BJ (cell line): ENCODE measurements around the gene NAPA. TPM values are rescaled to one million over a fixed set of nuclear protein-coding genes. Genes with fewer than 3 reads are reported as not detected.

Experiments
- CTCF ChIA-PET: fragments of 350-600 bp; formaldehyde crosslinking; extraction: SDS; loops from one replicate; lab custom pipeline; 2021; ENCODE audit warnings: antibody characterized with exemption, inconsistent platforms; lab: Yijun Ruan, JAX
- POLR2A ChIA-PET: fragments of 300-600 bp; sonication (Branson Sonifier 250); formaldehyde crosslinking; extraction: SDS; loops from one replicate; lab custom pipeline; 2021; ENCODE audit warnings: antibody characterized with exemption; lab: Charles Lee
- DNase-seq: peaks from one replicate; pipeline ENCODE4 v3.0.0-alpha.2; 2011; ENCODE audit warnings: low read depth
- H3K27me3 ChIP-seq: 2 replicates; pipeline ENCODE4 v1.6.0; 2011; ENCODE audit warnings: low read length; ENCODE audit not compliant: control insufficient read depth, insufficient read depth
- H3K36me3 ChIP-seq: 2 replicates; pipeline ENCODE4 v1.5.1; 2011; ENCODE audit warnings: low read length; ENCODE audit not compliant: control insufficient read depth, insufficient read depth
- H3K4me3 ChIP-seq: 2 replicates; pipeline ENCODE4 v1.5.1; 2011; ENCODE audit warnings: low read depth, mild to moderate bottlenecking, control low read depth, low read length
- polyA plus RNA-seq: library from polyadenylated mRNA; depleted of rRNA; stranded (reverse); fragments of >200 nt; gene quantifications from 2 replicates; pipeline ENCODE4 v1.2.3, GENCODE V29; 2011; rRNA removed
- TF ChIP-seq, protein P1 (sequence below): IDR thresholded peaks from 2 replicates; pipeline ENCODE4 v1.5.1; 2011; ENCODE audit warnings: low read depth, mild to moderate bottlenecking, control low read depth, inconsistent platforms, low read length, moderate library complexity; ENCODE audit not compliant: insufficient read depth

Gene NAPA
- polyA plus RNA-seq, 1 experiment: 203 TPM

GRCh38 chr19:47445937-47446402, 68.9 kb downstream of the NAPA start:
- DNase-seq: no peak
- CTCF ChIA-PET: interaction anchor here (1.7 kb wide), 1 partner anchor 261 kb away, joined by 8 read pairs; no protein-coding TSS in a partner anchor
- Histone ChIP-seq H3K36me3 (no peaks in the 10 kb centered on the region), H3K27me3 (peaks cover 50% of the 10 kb centered on the region), H3K4me3 (no peak overlapping the region)
- TF ChIP-seq, protein P1, sequence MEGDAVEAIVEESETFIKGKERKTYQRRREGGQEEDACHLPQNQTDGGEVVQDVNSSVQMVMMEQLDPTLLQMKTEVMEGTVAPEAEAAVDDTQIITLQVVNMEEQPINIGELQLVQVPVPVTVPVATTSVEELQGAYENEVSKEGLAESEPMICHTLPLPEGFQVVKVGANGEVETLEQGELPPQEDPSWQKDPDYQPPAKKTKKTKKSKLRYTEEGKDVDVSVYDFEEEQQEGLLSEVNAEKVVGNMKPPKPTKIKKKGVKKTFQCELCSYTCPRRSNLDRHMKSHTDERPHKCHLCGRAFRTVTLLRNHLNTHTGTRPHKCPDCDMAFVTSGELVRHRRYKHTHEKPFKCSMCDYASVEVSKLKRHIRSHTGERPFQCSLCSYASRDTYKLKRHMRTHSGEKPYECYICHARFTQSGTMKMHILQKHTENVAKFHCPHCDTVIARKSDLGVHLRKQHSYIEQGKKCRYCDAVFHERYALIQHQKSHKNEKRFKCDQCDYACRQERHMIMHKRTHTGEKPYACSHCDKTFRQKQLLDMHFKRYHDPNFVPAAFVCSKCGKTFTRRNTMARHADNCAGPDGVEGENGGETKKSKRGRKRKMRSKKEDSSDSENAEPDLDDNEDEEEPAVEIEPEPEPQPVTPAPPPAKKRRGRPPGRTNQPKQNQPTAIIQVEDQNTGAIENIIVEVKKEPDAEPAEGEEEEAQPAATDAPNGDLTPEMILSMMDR: no peak
- POLR2A ChIA-PET: no interaction called here

GRCh38 chr19:47445527-47445926, 69.3 kb downstream of the NAPA start:
- ChIA-PET CTCF (interaction anchor here (1.5 to 1.7 kb wide), 2 partner anchors 38 to 262 kb away, joined by 4 to 8 read pairs; partner anchors contain the start of gene KPTN), POLR2A (no interaction called here)
- TF ChIP-seq, protein P1: no peak
- Histone ChIP-seq H3K36me3 (no peaks in the 10 kb centered on the region), H3K4me3 (no peak overlapping the region), H3K27me3 (peaks cover 49% of the 10 kb centered on the region)
- DNase-seq: no peak

- DNase-seq: no peak
- ChIA-PET CTCF (interaction anchor here (1.0 to 1.5 kb wide), 2 partner anchors 39 to 263 kb away, joined by 3 to 4 read pairs; partner anchors contain the start of gene KPTN), POLR2A (no interaction called here)
- Histone ChIP-seq H3K27me3 (peaks cover 44% of the 10 kb centered on the region), H3K36me3 (no peaks in the 10 kb centered on the region), H3K4me3 (no peak overlapping the region)
- TF ChIP-seq, protein P1: no peak
Observed at GRCh38 chr19:47444388-47444821, 70.5 kb downstream of the NAPA start.

DNA sequence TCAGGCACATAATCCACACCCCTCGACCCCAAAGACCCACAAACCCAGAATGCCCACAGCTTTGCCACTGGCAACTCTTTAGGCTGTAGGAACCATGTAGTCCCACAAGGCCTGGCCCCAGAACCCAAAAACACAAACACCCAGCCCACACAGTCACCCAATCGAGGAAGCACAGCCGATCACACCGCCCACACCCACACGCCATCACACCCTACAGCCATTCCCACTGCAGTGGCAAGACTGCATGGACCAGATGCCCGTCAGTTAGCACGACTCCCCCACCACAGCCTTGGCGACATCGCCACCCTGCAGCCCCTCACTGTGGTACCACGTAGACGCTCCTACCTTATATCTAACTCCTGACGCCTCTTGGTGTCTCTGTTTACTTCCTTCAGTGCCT, 71.5 kb downstream of the NAPA start:
- DNase-seq: no peak
- Histone ChIP-seq H3K27me3 (peaks cover 38% of the 10 kb centered on the region), H3K4me3 (no peak overlapping the region), H3K36me3 (no peaks in the 10 kb centered on the region)
- ChIA-PET CTCF (interaction anchor here (2.2 kb wide), 1 partner anchor 255 kb away, joined by 7 read pairs; no protein-coding TSS in a partner anchor), POLR2A (no interaction called here)
- TF ChIP-seq, protein P1: no peak

DNA sequence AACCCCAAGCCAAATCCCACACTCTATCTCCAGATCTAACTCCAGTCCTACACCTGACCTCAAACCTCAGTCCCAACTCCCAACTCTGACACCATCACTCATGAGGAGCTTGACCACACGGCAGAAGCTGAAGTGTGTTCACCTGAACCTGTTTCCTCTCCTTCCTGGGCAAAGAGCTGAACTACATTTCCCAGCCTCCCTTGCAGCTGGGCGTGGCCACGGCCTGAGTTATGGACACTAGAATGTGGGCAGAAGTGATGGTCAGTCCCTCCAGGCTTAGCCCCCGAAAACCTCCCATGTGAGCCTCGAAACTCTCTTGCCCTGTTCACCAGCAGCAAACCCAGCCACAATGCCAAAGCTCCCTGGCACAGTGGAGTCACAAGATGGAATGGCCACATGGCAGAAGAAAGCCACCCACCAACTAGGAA, 76.1 kb downstream of the NAPA start:
- CTCF ChIA-PET: interaction anchor here (1.0 to 5.3 kb wide), 7 partner anchors 11 to 273 kb away, joined by 3 to 44 read pairs (median 5); partner anchors contain the start of gene KPTN
- TF ChIP-seq, protein P1: no peak
- no peaks in the 10 kb centered on the region for H3K36me3 ChIP-seq
- DNase-seq: no peak
- no peak overlapping the region for H3K4me3 ChIP-seq
- POLR2A ChIA-PET: interaction anchor here (0.5 kb wide), 1 partner anchor 84 kb away, joined by 4 read pairs; no protein-coding TSS in a partner anchor
- peaks cover 11% of the 10 kb centered on the region for H3K27me3 ChIP-seq

Other genes starting within 250 kb of the NAPA start
- 2.2 and 2.9 TPM in 2 replicates for gene INAFM1, start 240.2 kb downstream of the NAPA start, polyA plus RNA-seq
- 0.42 TPM in 2 replicates for gene C5AR1, start 205.2 kb downstream of the NAPA start, polyA plus RNA-seq
- 0.01 TPM in 1 of 2 replicates, not detected in the other for gene C5AR2, start 182.9 kb downstream of the NAPA start, polyA plus RNA-seq
- gene DHX34, start 165.7 kb downstream of the NAPA start, polyA plus RNA-seq: 4.1 and 6.4 TPM in 2 replicates
- gene MEIS3, start 95.5 kb downstream of the NAPA start, polyA plus RNA-seq: 35.0 and 51.3 TPM in 2 replicates
- gene SLC8A2, start 43.2 kb downstream of the NAPA start, polyA plus RNA-seq: 0.02 TPM in 1 of 2 replicates, not detected in the other
- 7.0 and 12.1 TPM in 2 replicates for gene KPTN, start 30.8 kb downstream of the NAPA start, polyA plus RNA-seq
- 0.05 and 0.06 TPM in 2 replicates for gene ZNF541, start 58.1 kb upstream of the NAPA start, polyA plus RNA-seq
- 0.53 and 0.63 TPM in 2 replicates for gene BICRA, start 94.1 kb upstream of the NAPA start, polyA plus RNA-seq
- gene EHD2, start 198.4 kb upstream of the NAPA start, polyA plus RNA-seq: 69.5 and 132 TPM in 2 replicates
- 119 and 135 TPM in 2 replicates for gene NOP53, start 230.5 kb upstream of the NAPA start, polyA plus RNA-seq